Right atrium auricular region (tissue), 2 donors: ENCODE results near the gene DCAF17. TPM values are rescaled to one million over a fixed set of nuclear protein-coding genes. Genes with fewer than 3 reads are reported as not detected.
"Not testable (repeated sequence)": the region's sequence is repeated elsewhere in the genome, so short reads cannot be mapped to it uniquely, and the experiment has no call there.

Experiments used
- DNase-seq: peaks from one replicate; pipeline ENCODE4 v3.0.0-alpha.2; 2019; ENCODE audit warnings: low spot score
- H3K27ac ChIP-seq, 2 donors: fragments of 200-600 bp; sonication (generic); 1 replicate in 1 of 2; 2 replicates in 1 of 2; pipeline ENCODE4 v1.5.1; 2016 to 2019
- H3K27me3 ChIP-seq, 2 donors: fragments of 200-600 bp; sonication (generic); one replicate each; pipeline versions ENCODE4 v1.5.1 to v1.6.0; 2017 to 2019
- H3K36me3 ChIP-seq: fragments of 200-600 bp; sonication (generic); one replicate; pipeline ENCODE4 v1.5.1; 2016
- H3K4me1 ChIP-seq, 2 donors: fragments of 200-600 bp; sonication (generic); one replicate each; pipeline versions ENCODE4 v1.5.1 to v1.6.0; 2017 to 2019
- H3K4me3 ChIP-seq, 2 donors: fragments of 200-600 bp; sonication (generic); 1 replicate in 1 of 2; 2 replicates in 1 of 2; pipeline ENCODE4 v1.5.1; 2017 to 2019; ENCODE audit warnings: mild to moderate bottlenecking in 1 of 2, moderate library complexity in 1 of 2
- H3K9me3 ChIP-seq, 2 donors: fragments of 200-600 bp; sonication (generic); one replicate each; pipeline ENCODE4 v1.5.1; 2019
- CTCF ChIP-seq, 2 donors: fragments of 200-600 bp; sonication (generic); IDR thresholded peaks; one replicate each; pipeline ENCODE4 v1.5.1; 2019; ENCODE audit warnings: antibody characterized with exemption in 2 of 2
- total RNA-seq, 2 donors: library from RNA; depleted of rRNA; stranded (reverse); fragments of >200 nt; gene quantifications; one replicate each; pipeline ENCODE4 v1.1.0, GENCODE V29; 2016

Gene DCAF17
- total RNA-seq, 2 donors from 2014 or later, result 5.8 to 7.3 TPM

DNA sequence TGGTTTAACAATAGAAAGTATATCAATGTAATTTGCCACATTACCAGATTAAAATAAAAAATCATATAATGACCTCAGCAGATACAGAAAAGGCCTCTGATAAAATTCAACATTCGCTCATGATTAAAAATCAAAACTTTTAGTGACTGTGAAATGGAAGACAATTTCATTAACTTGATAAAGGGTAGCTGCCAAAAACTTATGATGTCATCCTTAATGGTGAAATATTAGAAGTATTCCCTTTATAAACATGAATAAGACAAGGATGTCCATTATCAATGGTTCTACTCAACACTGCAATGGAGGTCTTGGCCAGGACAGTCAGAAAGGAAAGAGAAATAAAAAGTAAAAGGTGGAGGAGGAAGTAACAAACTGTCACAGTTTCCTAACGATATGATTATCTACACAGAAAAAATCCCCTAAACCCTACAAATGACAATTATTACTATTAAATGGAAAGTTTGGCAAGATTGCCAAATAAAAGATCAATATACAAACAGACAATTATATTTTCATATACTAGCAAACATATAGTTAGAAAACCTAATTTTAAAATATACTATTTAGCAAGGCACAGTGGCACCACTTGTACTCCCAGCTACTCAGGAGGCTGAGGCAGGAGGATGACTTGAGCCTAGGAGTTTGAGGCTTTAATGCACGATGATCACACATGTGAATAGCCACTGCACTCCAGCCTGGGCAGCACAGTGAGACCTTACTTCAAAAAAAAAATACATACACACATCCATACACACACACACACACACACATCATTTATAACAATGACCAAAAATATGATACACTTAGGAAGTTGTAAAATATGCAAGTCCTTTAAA, 13.1 kb upstream of the DCAF17 start:
- no peak for DNase-seq
- Histone ChIP-seq H3K4me1 (no peaks in the 10 kb centered on the region), H3K4me3 (no peak overlapping the region), H3K27ac (no peak overlapping the region), H3K36me3 (no peaks in the 10 kb centered on the region), H3K9me3 (no peaks in the 10 kb centered on the region), H3K27me3 (no peaks in the 10 kb centered on the region)
- TF ChIP-seq CTCF (IDR thresholded peaks at IDR 0.05), result no peak

GRCh38 chr2:171422710-171423495, 11.1 kb upstream of the DCAF17 start:
- H3K27ac ChIP-seq, H3K9me3 ChIP-seq, H3K4me3 ChIP-seq, H3K27me3 ChIP-seq, DNase-seq, H3K36me3 ChIP-seq, H3K4me1 ChIP-seq: not testable (repeated sequence)

DNA sequence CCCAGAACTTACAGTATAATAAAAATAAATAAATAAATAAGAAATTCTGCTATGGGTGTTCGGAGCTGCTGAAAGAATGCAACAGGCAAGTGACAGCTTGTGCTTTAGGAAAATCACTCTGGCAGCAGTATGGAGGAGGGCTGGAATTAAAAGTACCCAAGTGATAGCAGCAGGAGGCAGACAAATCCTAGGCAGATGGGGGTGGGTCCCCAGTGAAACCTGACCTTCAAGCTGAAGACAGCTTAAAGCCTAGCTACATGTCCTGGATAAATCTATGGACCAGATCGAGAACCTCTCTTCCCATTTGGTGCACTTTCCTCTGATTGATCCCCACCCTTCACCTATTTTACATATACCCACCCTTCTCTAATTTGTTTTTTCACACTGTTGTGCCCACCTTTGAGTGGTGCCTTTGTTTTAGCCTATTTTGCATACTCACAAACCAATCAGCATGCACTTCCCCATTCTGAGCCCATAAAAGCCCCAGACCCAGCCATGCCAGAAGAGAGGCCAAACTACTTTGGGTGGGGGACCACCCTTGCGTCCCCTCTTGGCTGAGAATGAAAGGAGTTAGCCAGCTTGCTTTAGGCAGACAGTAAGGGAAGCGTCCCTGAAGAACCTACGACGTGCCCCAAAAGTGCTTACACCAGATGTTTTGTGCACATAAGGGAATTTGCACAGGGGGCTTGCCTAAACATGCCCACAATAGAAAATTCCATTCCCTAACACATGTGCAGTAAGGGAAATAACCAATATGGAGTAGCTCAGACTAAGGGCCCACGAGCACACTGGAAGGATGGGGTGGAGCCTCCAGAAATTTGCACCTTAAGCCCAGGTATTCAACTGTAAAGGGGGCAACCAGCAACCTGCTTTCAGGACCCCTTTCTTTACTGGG, 3.3 kb upstream of the DCAF17 start:
- Histone ChIP-seq H3K4me1 (peaks cover 0 to 10% of the 10 kb centered on the region in 2 donors), H3K36me3 (no peaks in the 10 kb centered on the region), H3K9me3 (no peaks in the 10 kb centered on the region), H3K27me3 (no peaks in the 10 kb centered on the region), H3K4me3 (no peak overlapping the region), H3K27ac (no peak overlapping the region)
- no peak for DNase-seq
- TF ChIP-seq CTCF (IDR thresholded peaks at IDR 0.05), result no peak

GRCh38 chr2:171431677-171432167, 2.3 kb upstream of the DCAF17 start:
- Histone ChIP-seq H3K27me3 (no peaks in the 10 kb centered on the region), H3K4me1 (peaks cover 0 to 10% of the 10 kb centered on the region in 2 donors), H3K27ac (no peak overlapping the region), H3K9me3 (no peaks in the 10 kb centered on the region), H3K4me3 (no peak overlapping the region), H3K36me3 (no peaks in the 10 kb centered on the region)
- DNase-seq, result no peak
- no peak for TF ChIP-seq CTCF (IDR thresholded peaks at IDR 0.05)

DNA sequence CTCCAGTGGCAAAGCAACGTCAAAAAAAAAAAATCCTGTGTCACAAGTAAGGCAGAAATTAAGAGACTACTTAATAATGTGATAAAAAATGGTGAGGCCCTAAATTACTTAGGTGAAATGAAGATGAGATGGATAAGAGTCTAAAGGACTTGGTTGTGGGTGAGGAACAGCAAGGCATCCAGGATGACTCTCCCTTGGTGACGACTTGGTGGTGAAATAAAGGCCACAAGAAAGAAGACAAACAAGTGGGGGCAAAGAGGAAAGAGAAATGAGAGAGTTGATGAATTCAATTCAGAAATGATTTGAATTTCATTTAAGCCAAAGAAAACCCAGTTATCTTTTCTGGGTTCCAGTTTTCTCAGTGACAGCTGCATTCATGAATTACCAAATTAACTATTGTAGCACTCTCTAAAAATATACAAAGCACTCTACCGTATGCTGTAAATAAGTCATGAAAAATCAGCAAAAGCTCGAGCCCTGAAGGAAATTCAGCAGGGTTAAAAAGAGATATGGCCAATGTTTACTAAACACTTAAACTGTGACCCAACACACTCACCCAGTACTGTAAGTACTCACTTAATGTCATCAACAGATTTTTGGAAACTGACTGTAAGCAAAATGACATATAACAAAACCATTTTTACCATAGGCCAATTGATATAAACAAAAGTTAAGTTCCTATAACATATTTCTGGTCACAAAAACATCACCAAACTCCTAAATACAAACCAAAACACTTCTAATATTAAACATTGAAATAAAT, 1.6 kb upstream of the DCAF17 start:
- H3K4me1 ChIP-seq, result peaks cover 0 to 10% of the 10 kb centered on the region in 2 donors

More for the DNA sequence above, 1.6 kb upstream of the DCAF17 start:
- no peak for TF ChIP-seq CTCF (IDR thresholded peaks at IDR 0.05)
- Histone ChIP-seq H3K27me3 (no peaks in the 10 kb centered on the region), H3K27ac (no peak overlapping the region), H3K9me3 (no peaks in the 10 kb centered on the region), H3K4me3 (no peak overlapping the region), H3K36me3 (no peaks in the 10 kb centered on the region)
- no peak for DNase-seq
